Activated gamma-delta T cell (primary cell): ENCODE results near the gene SPINK1.
"Not testable (repeated sequence)": the region's sequence is repeated elsewhere in the genome, so short reads cannot be mapped to it uniquely, and the experiment has no call there.

ENCODE experiments used
- DNase-seq: peaks from one replicate; lab custom pipeline; 2025; lab: John Stamatoyannopoulos, UW
- total RNA-seq, 2 donors: gene quantifications; one replicate each; lab custom pipeline; 2026; lab: John Stamatoyannopoulos, UW

SPINK1 gene
- total RNA-seq: 0 reads per million in 2 donors

GRCh38 chr5:147831465-147831864, at the start of gene SPINK1:
Gene SPINK1 (minus strand): TSS chr5:147831671. CDS start chr5:147831577, 94 bp downstream.
- no peak for DNase-seq

GRCh38 chr5:147880487-147880886, 49.0 kb upstream of the SPINK1 start:
- DNase-seq: no peak

- no peak for DNase-seq
Measured at GRCh38 chr5:147879784-147880183, 48.3 kb upstream of the SPINK1 start.

GRCh38 chr5:147878066-147878759, 46.7 kb upstream of the SPINK1 start, which contains the start of gene SCGB3A2:
Gene SCGB3A2 (plus strand): TSS chr5:147878711. CDS start chr5:147878804, 93 bp downstream.
- DNase-seq: no peak

- no peak for DNase-seq
Measured at GRCh38 chr5:147876626-147877025, 45.2 kb upstream of the SPINK1 start.

- no peak for DNase-seq
Measured at GRCh38 chr5:147876141-147876540, 44.7 kb upstream of the SPINK1 start.

GRCh38 chr5:147874910-147875367, 43.5 kb upstream of the SPINK1 start:
- no peak for DNase-seq

GRCh38 chr5:147874118-147874875, 42.8 kb upstream of the SPINK1 start:
- DNase-seq: not testable (repeated sequence)

- not testable (repeated sequence) for DNase-seq
Measured at GRCh38 chr5:147872744-147873435, 41.4 kb upstream of the SPINK1 start.

GRCh38 chr5:147871980-147872549, 40.6 kb upstream of the SPINK1 start:
- DNase-seq: not testable (repeated sequence)

- not testable (repeated sequence) for DNase-seq
Measured at GRCh38 chr5:147869892-147870291, 38.4 kb upstream of the SPINK1 start.

- DNase-seq: no peak
Measured at GRCh38 chr5:147869112-147869511, 37.6 kb upstream of the SPINK1 start.

- DNase-seq: no peak
Measured at GRCh38 chr5:147863454-147864158, 32.1 kb upstream of the SPINK1 start.

GRCh38 chr5:147860641-147861025, 29.2 kb upstream of the SPINK1 start:
- no peak for DNase-seq

GRCh38 chr5:147859962-147860640, 28.6 kb upstream of the SPINK1 start:
- no peak for DNase-seq

GRCh38 chr5:147858565-147858964, 27.1 kb upstream of the SPINK1 start:
- no peak for DNase-seq

- DNase-seq: no peak
Measured at GRCh38 chr5:147857302-147858129, 26.0 kb upstream of the SPINK1 start.

- no peak for DNase-seq
Measured at GRCh38 chr5:147856801-147857200, 25.3 kb upstream of the SPINK1 start.

GRCh38 chr5:147855774-147856069, 24.3 kb upstream of the SPINK1 start:
- DNase-seq: no peak
